ENCODE results near the gene SYT5.

DNA sequence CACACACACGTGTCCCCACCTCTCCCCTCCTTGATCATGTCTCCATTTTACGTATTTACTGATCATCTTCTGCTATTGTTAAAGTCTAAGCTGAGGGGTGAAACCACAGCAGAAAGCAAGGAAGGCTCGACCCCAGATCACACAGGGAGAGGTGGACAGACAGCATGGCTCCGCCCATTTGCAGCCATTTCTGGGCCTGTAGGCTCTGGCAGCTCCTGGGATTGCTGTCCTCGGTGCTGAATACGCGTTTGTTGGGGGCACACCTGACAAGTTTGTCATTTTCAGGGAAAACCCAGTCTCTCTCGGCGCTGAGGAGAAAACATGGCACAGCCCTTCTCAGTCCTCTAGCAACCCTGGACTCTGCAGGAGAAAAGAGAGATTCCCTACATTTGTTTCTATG, 40.4 kb upstream of the SYT5 start:
- TF ChIP-seq, protein P1, sequence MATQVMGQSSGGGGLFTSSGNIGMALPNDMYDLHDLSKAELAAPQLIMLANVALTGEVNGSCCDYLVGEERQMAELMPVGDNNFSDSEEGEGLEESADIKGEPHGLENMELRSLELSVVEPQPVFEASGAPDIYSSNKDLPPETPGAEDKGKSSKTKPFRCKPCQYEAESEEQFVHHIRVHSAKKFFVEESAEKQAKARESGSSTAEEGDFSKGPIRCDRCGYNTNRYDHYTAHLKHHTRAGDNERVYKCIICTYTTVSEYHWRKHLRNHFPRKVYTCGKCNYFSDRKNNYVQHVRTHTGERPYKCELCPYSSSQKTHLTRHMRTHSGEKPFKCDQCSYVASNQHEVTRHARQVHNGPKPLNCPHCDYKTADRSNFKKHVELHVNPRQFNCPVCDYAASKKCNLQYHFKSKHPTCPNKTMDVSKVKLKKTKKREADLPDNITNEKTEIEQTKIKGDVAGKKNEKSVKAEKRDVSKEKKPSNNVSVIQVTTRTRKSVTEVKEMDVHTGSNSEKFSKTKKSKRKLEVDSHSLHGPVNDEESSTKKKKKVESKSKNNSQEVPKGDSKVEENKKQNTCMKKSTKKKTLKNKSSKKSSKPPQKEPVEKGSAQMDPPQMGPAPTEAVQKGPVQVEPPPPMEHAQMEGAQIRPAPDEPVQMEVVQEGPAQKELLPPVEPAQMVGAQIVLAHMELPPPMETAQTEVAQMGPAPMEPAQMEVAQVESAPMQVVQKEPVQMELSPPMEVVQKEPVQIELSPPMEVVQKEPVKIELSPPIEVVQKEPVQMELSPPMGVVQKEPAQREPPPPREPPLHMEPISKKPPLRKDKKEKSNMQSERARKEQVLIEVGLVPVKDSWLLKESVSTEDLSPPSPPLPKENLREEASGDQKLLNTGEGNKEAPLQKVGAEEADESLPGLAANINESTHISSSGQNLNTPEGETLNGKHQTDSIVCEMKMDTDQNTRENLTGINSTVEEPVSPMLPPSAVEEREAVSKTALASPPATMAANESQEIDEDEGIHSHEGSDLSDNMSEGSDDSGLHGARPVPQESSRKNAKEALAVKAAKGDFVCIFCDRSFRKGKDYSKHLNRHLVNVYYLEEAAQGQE (IDR thresholded peaks at IDR 0.05; ENCODE audit: borderline replicate concordance) = peak; percentile 96
- TF ChIP-seq, protein P1 (CRISPR knock-in tag; IDR thresholded peaks at IDR 0.05; ENCODE audit: low read depth) = 0 out of 2 replicates have a peak, but pooled peaks have one; percentile 65
- TF ChIP-seq EGR1 (conservative IDR thresholded peaks at IDR 0.05) (no peak), SMARCA4 (IDR thresholded peaks at IDR 0.05) (no peak), PHB2 (IDR thresholded peaks at IDR 0.05; ENCODE audit: low read depth) (no peak), EZH2 (IDR thresholded peaks at IDR 0.05; ENCODE audit: borderline replicate concordance, low read depth, low read length) (no peak), MXI1 (IDR thresholded peaks at IDR 0.05; ENCODE audit: low read depth, low read length) (no peak), POLR2A (conservative IDR thresholded peaks at IDR 0.05) (no peak), HDAC1 (IDR thresholded peaks at IDR 0.05) (no peak), CHD4 (IDR thresholded peaks at IDR 0.05; ENCODE audit: insufficient read depth, insufficient replicate concordance, low read depth, low read length, poor library complexity, severe bottlenecking) (no peak), RAD21 (CRISPR knock-in tag; conservative IDR thresholded peaks at IDR 0.05 in 1 of 2, IDR thresholded peaks at IDR 0.05 in 1 of 2) (no peak), CHD1 (IDR thresholded peaks at IDR 0.05; ENCODE audit: low read length) (no peak), GABPA (tag; conservative IDR thresholded peaks at IDR 0.05; ENCODE audit: low read depth) (no peak)
- TF ChIP-seq, protein P2, sequence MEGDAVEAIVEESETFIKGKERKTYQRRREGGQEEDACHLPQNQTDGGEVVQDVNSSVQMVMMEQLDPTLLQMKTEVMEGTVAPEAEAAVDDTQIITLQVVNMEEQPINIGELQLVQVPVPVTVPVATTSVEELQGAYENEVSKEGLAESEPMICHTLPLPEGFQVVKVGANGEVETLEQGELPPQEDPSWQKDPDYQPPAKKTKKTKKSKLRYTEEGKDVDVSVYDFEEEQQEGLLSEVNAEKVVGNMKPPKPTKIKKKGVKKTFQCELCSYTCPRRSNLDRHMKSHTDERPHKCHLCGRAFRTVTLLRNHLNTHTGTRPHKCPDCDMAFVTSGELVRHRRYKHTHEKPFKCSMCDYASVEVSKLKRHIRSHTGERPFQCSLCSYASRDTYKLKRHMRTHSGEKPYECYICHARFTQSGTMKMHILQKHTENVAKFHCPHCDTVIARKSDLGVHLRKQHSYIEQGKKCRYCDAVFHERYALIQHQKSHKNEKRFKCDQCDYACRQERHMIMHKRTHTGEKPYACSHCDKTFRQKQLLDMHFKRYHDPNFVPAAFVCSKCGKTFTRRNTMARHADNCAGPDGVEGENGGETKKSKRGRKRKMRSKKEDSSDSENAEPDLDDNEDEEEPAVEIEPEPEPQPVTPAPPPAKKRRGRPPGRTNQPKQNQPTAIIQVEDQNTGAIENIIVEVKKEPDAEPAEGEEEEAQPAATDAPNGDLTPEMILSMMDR (IDR thresholded peaks at IDR 0.05 in 2 of 3, conservative IDR thresholded peaks at IDR 0.05 in 1 of 3; ENCODE audit: insufficient read depth in 2 of 3, low read depth in 1 of 3, low read length in 3 of 3) = no peak
